ENCODE results near the gene MBTPS1. TPM values are rescaled to one million over a fixed set of nuclear protein-coding genes. Genes with fewer than 3 reads are reported as not detected.

MBTPS1 gene
- total RNA-seq, 1 donor from 2014 or later, result 63.4 TPM

GRCh38 chr16:84079664-84080063 is 37.1 kb downstream of the MBTPS1 start:
- DNase-seq (ENCODE audit: low read depth) (no peak), FAIRE-seq (no peak)
- Histone ChIP-seq H3K4me3 (ENCODE audit: low read depth, low read length) (no peak overlapping the region), H3K36me3 (ENCODE audit: control insufficient read depth, insufficient read depth, low read length) (peaks cover 18% of the 10 kb centered on the region), H3K27me3 (ENCODE audit: control insufficient read depth, insufficient read depth, low read length) (no peaks in the 10 kb centered on the region)
- TF ChIP-seq, protein P1, sequence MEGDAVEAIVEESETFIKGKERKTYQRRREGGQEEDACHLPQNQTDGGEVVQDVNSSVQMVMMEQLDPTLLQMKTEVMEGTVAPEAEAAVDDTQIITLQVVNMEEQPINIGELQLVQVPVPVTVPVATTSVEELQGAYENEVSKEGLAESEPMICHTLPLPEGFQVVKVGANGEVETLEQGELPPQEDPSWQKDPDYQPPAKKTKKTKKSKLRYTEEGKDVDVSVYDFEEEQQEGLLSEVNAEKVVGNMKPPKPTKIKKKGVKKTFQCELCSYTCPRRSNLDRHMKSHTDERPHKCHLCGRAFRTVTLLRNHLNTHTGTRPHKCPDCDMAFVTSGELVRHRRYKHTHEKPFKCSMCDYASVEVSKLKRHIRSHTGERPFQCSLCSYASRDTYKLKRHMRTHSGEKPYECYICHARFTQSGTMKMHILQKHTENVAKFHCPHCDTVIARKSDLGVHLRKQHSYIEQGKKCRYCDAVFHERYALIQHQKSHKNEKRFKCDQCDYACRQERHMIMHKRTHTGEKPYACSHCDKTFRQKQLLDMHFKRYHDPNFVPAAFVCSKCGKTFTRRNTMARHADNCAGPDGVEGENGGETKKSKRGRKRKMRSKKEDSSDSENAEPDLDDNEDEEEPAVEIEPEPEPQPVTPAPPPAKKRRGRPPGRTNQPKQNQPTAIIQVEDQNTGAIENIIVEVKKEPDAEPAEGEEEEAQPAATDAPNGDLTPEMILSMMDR (IDR thresholded peaks at IDR 0.05; ENCODE audit: insufficient read depth, low read length, severe bottlenecking), result no peak

- Histone ChIP-seq H3K27me3 (ENCODE audit: control insufficient read depth, insufficient read depth, low read length) (no peaks in the 10 kb centered on the region), H3K4me3 (ENCODE audit: low read depth, low read length) (no peak overlapping the region), H3K36me3 (ENCODE audit: control insufficient read depth, insufficient read depth, low read length) (peaks cover 16% of the 10 kb centered on the region)
- TF ChIP-seq, protein P1 (IDR thresholded peaks at IDR 0.05; ENCODE audit: insufficient read depth, low read length, severe bottlenecking), result no peak
- no peak for DNase-seq (ENCODE audit: low read depth)
- FAIRE-seq, result no peak
These were observed 41.4 kb downstream of the MBTPS1 start for GRCh38 chr16:84075376-84075775.

DNA sequence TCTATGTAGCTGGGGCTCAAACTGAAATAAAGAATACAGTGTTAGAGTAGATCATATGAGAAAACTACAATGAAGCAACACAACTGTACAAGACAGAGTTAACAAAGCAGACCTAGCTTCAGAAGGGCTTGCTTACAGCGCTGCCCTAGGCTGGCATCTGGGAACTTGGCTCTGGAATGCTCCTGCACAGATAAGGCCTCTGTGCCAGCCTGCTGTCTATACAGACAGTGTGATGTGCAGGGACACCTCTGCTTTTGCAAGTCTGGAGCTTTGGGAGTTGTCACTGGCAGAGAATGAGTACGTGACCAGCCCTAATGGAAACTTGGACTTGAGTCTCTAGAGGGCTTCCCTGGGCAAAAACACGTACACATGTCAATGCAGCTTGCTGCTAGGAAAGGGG is 42.0 kb downstream of the MBTPS1 start:
- Histone ChIP-seq H3K27me3 (ENCODE audit: control insufficient read depth, insufficient read depth, low read length) (no peaks in the 10 kb centered on the region), H3K4me3 (ENCODE audit: low read depth, low read length) (no peak overlapping the region), H3K36me3 (ENCODE audit: control insufficient read depth, insufficient read depth, low read length) (peaks cover 16% of the 10 kb centered on the region)
- no peak for DNase-seq (ENCODE audit: low read depth)
- TF ChIP-seq, protein P1 (IDR thresholded peaks at IDR 0.05; ENCODE audit: insufficient read depth, low read length, severe bottlenecking), result no peak
- FAIRE-seq, result no peak

DNA sequence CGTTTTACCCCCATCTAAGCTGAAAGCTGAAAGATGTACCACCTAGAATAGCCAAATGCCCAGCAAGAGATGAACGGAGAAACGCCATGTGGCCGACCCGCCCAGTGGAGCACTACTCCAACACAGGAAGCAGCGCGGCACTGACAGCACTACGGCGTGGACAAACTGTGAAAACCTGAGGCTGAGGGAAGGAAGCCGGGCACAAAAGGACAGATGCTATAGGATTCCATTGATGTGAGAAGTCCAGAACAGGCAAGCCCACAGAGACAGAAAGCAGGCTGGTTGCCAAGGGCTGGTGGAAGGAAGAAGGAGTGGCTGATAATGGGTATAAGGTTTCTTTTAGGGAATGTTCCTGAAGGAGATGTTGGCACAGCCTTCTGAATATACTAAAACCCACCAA is 44.7 kb downstream of the MBTPS1 start:
- no peaks in the 10 kb centered on the region for H3K27me3 ChIP-seq (ENCODE audit: control insufficient read depth, insufficient read depth, low read length)
- TF ChIP-seq, protein P1 (IDR thresholded peaks at IDR 0.05; ENCODE audit: insufficient read depth, low read length, severe bottlenecking), result no peak
- FAIRE-seq (no peak), DNase-seq (ENCODE audit: low read depth) (peak; percentile 86)
- H3K4me3 ChIP-seq (ENCODE audit: low read depth, low read length), result no peak overlapping the region
- peaks cover 19% of the 10 kb centered on the region for H3K36me3 ChIP-seq (ENCODE audit: control insufficient read depth, insufficient read depth, low read length)

- Histone ChIP-seq H3K27me3 (ENCODE audit: control insufficient read depth, insufficient read depth, low read length) (no peaks in the 10 kb centered on the region), H3K36me3 (ENCODE audit: control insufficient read depth, insufficient read depth, low read length) (peaks cover 20% of the 10 kb centered on the region), H3K4me3 (ENCODE audit: low read depth, low read length) (no peak overlapping the region)
- TF ChIP-seq, protein P1 (IDR thresholded peaks at IDR 0.05; ENCODE audit: insufficient read depth, low read length, severe bottlenecking), result no peak
- no peak for DNase-seq (ENCODE audit: low read depth)
- no peak for FAIRE-seq
These were observed 45.6 kb downstream of the MBTPS1 start for GRCh38 chr16:84071121-84071520.

DNA sequence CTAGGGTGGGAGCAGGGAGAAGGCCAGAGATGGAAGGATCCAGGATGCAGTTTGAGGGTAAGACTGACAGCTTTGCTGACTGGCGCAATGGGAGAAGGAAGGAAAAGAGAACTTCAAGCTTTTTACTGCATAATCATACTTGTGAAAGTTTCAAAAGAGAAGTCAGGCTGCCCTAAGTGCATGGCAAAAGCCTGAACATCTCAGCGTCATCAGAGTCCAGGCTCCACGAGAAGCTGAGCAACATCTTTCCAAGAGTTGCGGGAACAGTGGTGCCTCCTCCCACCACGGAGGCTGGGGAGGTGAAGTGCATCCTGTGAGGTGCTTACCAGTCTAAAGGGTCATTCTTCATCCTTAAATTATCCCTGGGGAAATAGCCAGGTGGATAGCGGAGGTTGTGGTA is 47.2 kb downstream of the MBTPS1 start:
- H3K36me3 ChIP-seq (ENCODE audit: control insufficient read depth, insufficient read depth, low read length), result peaks cover 17% of the 10 kb centered on the region

More for the DNA sequence above, 47.2 kb downstream of the MBTPS1 start:
- Histone ChIP-seq H3K4me3 (ENCODE audit: low read depth, low read length) (no peak overlapping the region), H3K27me3 (ENCODE audit: control insufficient read depth, insufficient read depth, low read length) (no peaks in the 10 kb centered on the region)
- FAIRE-seq (no peak), DNase-seq (ENCODE audit: low read depth) (no peak)
- TF ChIP-seq, protein P1 (IDR thresholded peaks at IDR 0.05; ENCODE audit: insufficient read depth, low read length, severe bottlenecking), result no peak

Data from bronchial epithelial cell (primary cell).